ENCODE data around the gene NMUR2.

Gene NMUR2

GRCh38 chr5:152403046-152403445 is 2.0 kb downstream of the NMUR2 start:
- Histone ChIP-seq H3K36me3 (ENCODE audit: control insufficient read depth in 2 of 2, insufficient read depth in 2 of 2, low read length in 2 of 2) (no peaks in the 10 kb centered on the region), H3K27ac (ENCODE audit: low read depth in 2 of 2, low read length in 2 of 2) (no peak overlapping the region), H3K27me3 (ENCODE audit: control insufficient read depth in 2 of 2, insufficient read depth in 2 of 2, low read length in 2 of 2) (no peaks in the 10 kb centered on the region), H3K9ac (ENCODE audit: low read depth in 1 of 2, low read length in 2 of 2) (no peak overlapping the region), H3K9me3 (ENCODE audit: control insufficient read depth in 2 of 2, low read length in 2 of 2) (no peaks in the 10 kb centered on the region), H3K4me3 (ENCODE audit: low read length in 2 of 2) (no peak overlapping the region), H3K4me1 (ENCODE audit: control insufficient read depth in 2 of 2, insufficient read depth in 2 of 2, low read length in 2 of 2) (no peaks in the 10 kb centered on the region)

- Histone ChIP-seq H3K27ac (ENCODE audit: low read depth in 2 of 2, low read length in 2 of 2) (no peak overlapping the region), H3K4me1 (ENCODE audit: control insufficient read depth in 2 of 2, insufficient read depth in 2 of 2, low read length in 2 of 2) (no peaks in the 10 kb centered on the region), H3K9ac (ENCODE audit: low read depth in 1 of 2, low read length in 2 of 2) (no peak overlapping the region), H3K27me3 (ENCODE audit: control insufficient read depth in 2 of 2, insufficient read depth in 2 of 2, low read length in 2 of 2) (no peaks in the 10 kb centered on the region), H3K4me3 (ENCODE audit: low read length in 2 of 2) (no peak overlapping the region), H3K9me3 (ENCODE audit: control insufficient read depth in 2 of 2, low read length in 2 of 2) (no peaks in the 10 kb centered on the region), H3K36me3 (ENCODE audit: control insufficient read depth in 2 of 2, insufficient read depth in 2 of 2, low read length in 2 of 2) (no peaks in the 10 kb centered on the region)
Observed at GRCh38 chr5:152400846-152401245, 4.2 kb downstream of the NMUR2 start.

- H3K9ac ChIP-seq (ENCODE audit: low read depth in 1 of 2, low read length in 2 of 2) = no peak overlapping the region
- H3K9me3 ChIP-seq (ENCODE audit: control insufficient read depth in 2 of 2, low read length in 2 of 2) = no peaks in the 10 kb centered on the region
- no peaks in the 10 kb centered on the region for H3K36me3 ChIP-seq (ENCODE audit: control insufficient read depth in 2 of 2, insufficient read depth in 2 of 2, low read length in 2 of 2)
- no peak overlapping the region for H3K27ac ChIP-seq (ENCODE audit: low read depth in 2 of 2, low read length in 2 of 2)
- peaks cover 0 to 2% of the 10 kb centered on the region in 2 donors for H3K4me1 ChIP-seq (ENCODE audit: control insufficient read depth in 2 of 2, insufficient read depth in 2 of 2, low read length in 2 of 2)
- H3K4me3 ChIP-seq (ENCODE audit: low read length in 2 of 2) = no peak overlapping the region
- no peaks in the 10 kb centered on the region for H3K27me3 ChIP-seq (ENCODE audit: control insufficient read depth in 2 of 2, insufficient read depth in 2 of 2, low read length in 2 of 2)
Observed at GRCh38 chr5:152397581-152397980, 7.5 kb downstream of the NMUR2 start.

GRCh38 chr5:152393441-152393840 is 11.6 kb downstream of the NMUR2 start:
- H3K27me3 ChIP-seq (ENCODE audit: control insufficient read depth in 2 of 2, insufficient read depth in 2 of 2, low read length in 2 of 2) = no peaks in the 10 kb centered on the region
- no peaks in the 10 kb centered on the region for H3K9me3 ChIP-seq (ENCODE audit: control insufficient read depth in 2 of 2, low read length in 2 of 2)
- peaks cover 0 to 2% of the 10 kb centered on the region in 2 donors for H3K4me1 ChIP-seq (ENCODE audit: control insufficient read depth in 2 of 2, insufficient read depth in 2 of 2, low read length in 2 of 2)
- no peak overlapping the region for H3K27ac ChIP-seq (ENCODE audit: low read depth in 2 of 2, low read length in 2 of 2)
- no peak overlapping the region for H3K9ac ChIP-seq (ENCODE audit: low read depth in 1 of 2, low read length in 2 of 2)
- H3K36me3 ChIP-seq (ENCODE audit: control insufficient read depth in 2 of 2, insufficient read depth in 2 of 2, low read length in 2 of 2) = no peaks in the 10 kb centered on the region
- H3K4me3 ChIP-seq (ENCODE audit: low read length in 2 of 2) = no peak overlapping the region

GRCh38 chr5:152389208-152389849 is 15.8 kb downstream of the NMUR2 start:
- no peak overlapping the region for H3K27ac ChIP-seq (ENCODE audit: low read depth in 2 of 2, low read length in 2 of 2)
- H3K9me3 ChIP-seq (ENCODE audit: control insufficient read depth in 2 of 2, low read length in 2 of 2) = no peaks in the 10 kb centered on the region
- peaks cover 0 to 2% of the 10 kb centered on the region in 2 donors for H3K4me1 ChIP-seq (ENCODE audit: control insufficient read depth in 2 of 2, insufficient read depth in 2 of 2, low read length in 2 of 2)
- no peaks in the 10 kb centered on the region for H3K36me3 ChIP-seq (ENCODE audit: control insufficient read depth in 2 of 2, insufficient read depth in 2 of 2, low read length in 2 of 2)
- H3K9ac ChIP-seq (ENCODE audit: low read depth in 1 of 2, low read length in 2 of 2) = no peak overlapping the region
- H3K4me3 ChIP-seq (ENCODE audit: low read length in 2 of 2) = no peak overlapping the region
- H3K27me3 ChIP-seq (ENCODE audit: control insufficient read depth in 2 of 2, insufficient read depth in 2 of 2, low read length in 2 of 2) = no peaks in the 10 kb centered on the region

- H3K9me3 ChIP-seq (ENCODE audit: control insufficient read depth in 2 of 2, low read length in 2 of 2) = no peaks in the 10 kb centered on the region
- H3K9ac ChIP-seq (ENCODE audit: low read depth in 1 of 2, low read length in 2 of 2) = no peak overlapping the region
- H3K36me3 ChIP-seq (ENCODE audit: control insufficient read depth in 2 of 2, insufficient read depth in 2 of 2, low read length in 2 of 2) = no peaks in the 10 kb centered on the region
- no peaks in the 10 kb centered on the region for H3K4me1 ChIP-seq (ENCODE audit: control insufficient read depth in 2 of 2, insufficient read depth in 2 of 2, low read length in 2 of 2)
- H3K4me3 ChIP-seq (ENCODE audit: low read length in 2 of 2) = no peak overlapping the region
- no peak overlapping the region for H3K27ac ChIP-seq (ENCODE audit: low read depth in 2 of 2, low read length in 2 of 2)
- no peaks in the 10 kb centered on the region for H3K27me3 ChIP-seq (ENCODE audit: control insufficient read depth in 2 of 2, insufficient read depth in 2 of 2, low read length in 2 of 2)
Observed at GRCh38 chr5:152388610-152389009, 16.5 kb downstream of the NMUR2 start.

GRCh38 chr5:152380415-152381123 is 24.5 kb downstream of the NMUR2 start:
- H3K9ac ChIP-seq (ENCODE audit: low read depth in 1 of 2, low read length in 2 of 2) = no peak overlapping the region
- H3K27me3 ChIP-seq (ENCODE audit: control insufficient read depth in 2 of 2, insufficient read depth in 2 of 2, low read length in 2 of 2) = no peaks in the 10 kb centered on the region
- no peaks in the 10 kb centered on the region for H3K4me1 ChIP-seq (ENCODE audit: control insufficient read depth in 2 of 2, insufficient read depth in 2 of 2, low read length in 2 of 2)
- no peaks in the 10 kb centered on the region for H3K36me3 ChIP-seq (ENCODE audit: control insufficient read depth in 2 of 2, insufficient read depth in 2 of 2, low read length in 2 of 2)
- no peak overlapping the region for H3K27ac ChIP-seq (ENCODE audit: low read depth in 2 of 2, low read length in 2 of 2)
- no peak overlapping the region for H3K4me3 ChIP-seq (ENCODE audit: low read length in 2 of 2)
- no peaks in the 10 kb centered on the region for H3K9me3 ChIP-seq (ENCODE audit: control insufficient read depth in 2 of 2, low read length in 2 of 2)

- Histone ChIP-seq H3K9me3 (ENCODE audit: control insufficient read depth in 2 of 2, low read length in 2 of 2) (no peaks in the 10 kb centered on the region), H3K9ac (ENCODE audit: low read depth in 1 of 2, low read length in 2 of 2) (no peak overlapping the region), H3K4me1 (ENCODE audit: control insufficient read depth in 2 of 2, insufficient read depth in 2 of 2, low read length in 2 of 2) (no peaks in the 10 kb centered on the region), H3K4me3 (ENCODE audit: low read length in 2 of 2) (no peak overlapping the region), H3K27me3 (ENCODE audit: control insufficient read depth in 2 of 2, insufficient read depth in 2 of 2, low read length in 2 of 2) (no peaks in the 10 kb centered on the region), H3K36me3 (ENCODE audit: control insufficient read depth in 2 of 2, insufficient read depth in 2 of 2, low read length in 2 of 2) (no peaks in the 10 kb centered on the region), H3K27ac (ENCODE audit: low read depth in 2 of 2, low read length in 2 of 2) (no peak overlapping the region)
Observed at GRCh38 chr5:152379331-152379730, 25.7 kb downstream of the NMUR2 start.

GRCh38 chr5:152378730-152379129 is 26.3 kb downstream of the NMUR2 start:
- Histone ChIP-seq H3K9me3 (ENCODE audit: control insufficient read depth in 2 of 2, low read length in 2 of 2) (no peaks in the 10 kb centered on the region), H3K27me3 (ENCODE audit: control insufficient read depth in 2 of 2, insufficient read depth in 2 of 2, low read length in 2 of 2) (no peaks in the 10 kb centered on the region), H3K36me3 (ENCODE audit: control insufficient read depth in 2 of 2, insufficient read depth in 2 of 2, low read length in 2 of 2) (no peaks in the 10 kb centered on the region), H3K4me3 (ENCODE audit: low read length in 2 of 2) (no peak overlapping the region), H3K9ac (ENCODE audit: low read depth in 1 of 2, low read length in 2 of 2) (no peak overlapping the region), H3K27ac (ENCODE audit: low read depth in 2 of 2, low read length in 2 of 2) (no peak overlapping the region), H3K4me1 (ENCODE audit: control insufficient read depth in 2 of 2, insufficient read depth in 2 of 2, low read length in 2 of 2) (no peaks in the 10 kb centered on the region)

GRCh38 chr5:152376886-152377285 is 28.2 kb downstream of the NMUR2 start:
- H3K4me1 ChIP-seq (ENCODE audit: control insufficient read depth in 2 of 2, insufficient read depth in 2 of 2, low read length in 2 of 2) = no peaks in the 10 kb centered on the region
- no peaks in the 10 kb centered on the region for H3K27me3 ChIP-seq (ENCODE audit: control insufficient read depth in 2 of 2, insufficient read depth in 2 of 2, low read length in 2 of 2)
- H3K27ac ChIP-seq (ENCODE audit: low read depth in 2 of 2, low read length in 2 of 2) = no peak overlapping the region
- H3K9ac ChIP-seq (ENCODE audit: low read depth in 1 of 2, low read length in 2 of 2) = no peak overlapping the region
- no peaks in the 10 kb centered on the region for H3K36me3 ChIP-seq (ENCODE audit: control insufficient read depth in 2 of 2, insufficient read depth in 2 of 2, low read length in 2 of 2)
- no peaks in the 10 kb centered on the region for H3K9me3 ChIP-seq (ENCODE audit: control insufficient read depth in 2 of 2, low read length in 2 of 2)
- H3K4me3 ChIP-seq (ENCODE audit: low read length in 2 of 2) = no peak overlapping the region

Measured in mucosa of rectum (tissue), 2 donors.